SK-N-SH treated with all-trans-retinoic acid at 6 μM for 48 hours (cell line): ENCODE measurements around the gene YES1.

Experiments used
- ATAC-seq: fragments of 200-7000 bp; cut with Tn5 transposase; 3 replicates; pipeline ENCODE4 v1.9.1; 2020; ENCODE audit warnings: mild to moderate bottlenecking, moderate library complexity
- ARNTL ChIP-seq: fragments of 450-650 bp; formaldehyde crosslinking; IDR thresholded peaks from 2 replicates; pipeline ENCODE4 v1.5.0; 2020; ENCODE audit warnings: low read depth, mild to moderate bottlenecking, moderate library complexity, borderline replicate concordance
- BACH2 ChIP-seq: fragments of 250-450 bp; sonication (Bioruptor Pico); IDR thresholded peaks from 2 replicates; pipeline ENCODE4 v1.9.0; 2021; ENCODE audit warnings: mild to moderate bottlenecking, borderline replicate concordance
- CREB5 ChIP-seq: fragments of 250-450 bp; sonication (Bioruptor Pico); IDR thresholded peaks from 2 replicates; pipeline ENCODE4 v1.5.1; 2020; ENCODE audit warnings: low read depth, mild to moderate bottlenecking, moderate library complexity
- CSDC2 ChIP-seq: fragments of 250-450 bp; sonication (Bioruptor Pico); IDR thresholded peaks from 2 replicates; pipeline ENCODE4 v1.5.0; 2020; ENCODE audit warnings: mild to moderate bottlenecking, moderate library complexity
- CSRNP3 ChIP-seq: fragments of 250-450 bp; sonication (Bioruptor Pico); IDR thresholded peaks from 2 replicates; pipeline ENCODE4 v1.5.1; 2021; ENCODE audit warnings: mild to moderate bottlenecking, moderate library complexity
- ESRRG ChIP-seq: fragments of 250-450 bp; sonication (Bioruptor Pico); IDR thresholded peaks from 2 replicates; pipeline ENCODE4 v1.6.1; 2021; ENCODE audit warnings: mild to moderate bottlenecking
- GLIS3 ChIP-seq: fragments of 250-450 bp; sonication (Bioruptor Pico); IDR thresholded peaks from 2 replicates; pipeline ENCODE4 v1.5.0; 2020; ENCODE audit warnings: mild to moderate bottlenecking, moderate library complexity
- ISL1 ChIP-seq: fragments of 250-450 bp; sonication (Bioruptor Pico); IDR thresholded peaks from 2 replicates; pipeline ENCODE4 v2.1.2; 2022; ENCODE audit warnings: mild to moderate bottlenecking, moderate library complexity
- OSR1 ChIP-seq: fragments of 250-450 bp; sonication (Bioruptor Pico); IDR thresholded peaks from 2 replicates; pipeline ENCODE4 v1.8.0; 2022; ENCODE audit warnings: moderate library complexity, mild to moderate bottlenecking, inconsistent platforms
- POU6F1 ChIP-seq: fragments of 250-450 bp; sonication (Bioruptor Pico); IDR thresholded peaks from 2 replicates; pipeline ENCODE4 v1.8.0; 2021; ENCODE audit warnings: low read depth, mild to moderate bottlenecking, moderate library complexity, borderline replicate concordance
- PPARA ChIP-seq: fragments of 250-450 bp; sonication (Bioruptor Pico); IDR thresholded peaks from 2 replicates; pipeline ENCODE4 v1.5.0; 2020; ENCODE audit warnings: mild to moderate bottlenecking, borderline replicate concordance
- RARB ChIP-seq: fragments of 250-450 bp; sonication (Bioruptor Pico); IDR thresholded peaks from 2 replicates; pipeline ENCODE4 v1.8.0; 2021; ENCODE audit warnings: mild to moderate bottlenecking, moderate library complexity
- SNAI2 ChIP-seq: fragments of 250-450 bp; sonication (Bioruptor Pico); IDR thresholded peaks from 2 replicates; pipeline ENCODE4 v1.5.0; 2020; ENCODE audit warnings: mild to moderate bottlenecking, moderate library complexity
- TCF4 ChIP-seq: fragments of 250-450 bp; sonication (Bioruptor Pico); IDR thresholded peaks from 2 replicates; pipeline ENCODE4 v1.8.0; 2021; ENCODE audit warnings: mild to moderate bottlenecking, moderate library complexity, borderline replicate concordance
- TOX ChIP-seq: fragments of 250-450 bp; sonication (Bioruptor Pico); IDR thresholded peaks from 2 replicates; pipeline ENCODE4 v1.8.0; 2021; ENCODE audit warnings: mild to moderate bottlenecking, moderate library complexity, borderline replicate concordance
- ZC3H10 ChIP-seq: fragments of 250-450 bp; sonication (Bioruptor Pico); IDR thresholded peaks from 2 replicates; pipeline ENCODE4 v1.5.1; 2021; ENCODE audit warnings: mild to moderate bottlenecking, moderate library complexity
- ZFP3 ChIP-seq: fragments of 250-450 bp; sonication (Bioruptor Pico); IDR thresholded peaks from 2 replicates; pipeline ENCODE4 v1.5.0; 2020; ENCODE audit warnings: mild to moderate bottlenecking, moderate library complexity
- ZFP30 ChIP-seq: fragments of 450-650 bp; formaldehyde crosslinking; IDR thresholded peaks from 2 replicates; pipeline ENCODE4 v1.5.0; 2022; ENCODE audit warnings: mild to moderate bottlenecking, moderate library complexity
- ZNF565 ChIP-seq: fragments of 450-650 bp; formaldehyde crosslinking; conservative IDR thresholded peaks from 2 replicates; pipeline ENCODE4 v1.5.0; 2020; ENCODE audit warnings: low read depth, mild to moderate bottlenecking, moderate library complexity
- ZNF70 ChIP-seq: fragments of 450-650 bp; formaldehyde crosslinking; IDR thresholded peaks from 2 replicates; pipeline ENCODE4 v1.5.0; 2020; ENCODE audit warnings: mild to moderate bottlenecking, moderate library complexity
- ZNF8 ChIP-seq: fragments of 450-650 bp; formaldehyde crosslinking; IDR thresholded peaks from 2 replicates; pipeline ENCODE4 v1.5.0; 2020; ENCODE audit warnings: mild to moderate bottlenecking, moderate library complexity
- TF ChIP-seq, protein P1 (sequence below): fragments of 250-450 bp; sonication (Bioruptor Pico); IDR thresholded peaks from 2 replicates; pipeline ENCODE4 v1.8.0; 2020; ENCODE audit warnings: mild to moderate bottlenecking, moderate library complexity, borderline replicate concordance
- TF ChIP-seq, protein P2 (sequence below): fragments of 250-450 bp; sonication (Bioruptor Pico); IDR thresholded peaks from 2 replicates; pipeline ENCODE4 v1.5.0; 2020; ENCODE audit warnings: mild to moderate bottlenecking, moderate library complexity

Gene YES1

GRCh38 chr18:709771-710170, 102.3 kb downstream of the YES1 start:
- ATAC-seq: no peak
- TF ChIP-seq SNAI2 (CRISPR knock-in tag): no peak
- no peak for TF ChIP-seq ZC3H10
- no peak for TF ChIP-seq ISL1
- TF ChIP-seq PPARA (CRISPR knock-in tag): no peak
- no peak for TF ChIP-seq ARNTL
- TF ChIP-seq ZNF8 (CRISPR knock-in tag): no peak
- no peak for TF ChIP-seq CSRNP3 (CRISPR knock-in tag)
- TF ChIP-seq ZFP3 (CRISPR knock-in tag): no peak
- no peak for TF ChIP-seq GLIS3 (CRISPR knock-in tag)
- TF ChIP-seq, protein P1, sequence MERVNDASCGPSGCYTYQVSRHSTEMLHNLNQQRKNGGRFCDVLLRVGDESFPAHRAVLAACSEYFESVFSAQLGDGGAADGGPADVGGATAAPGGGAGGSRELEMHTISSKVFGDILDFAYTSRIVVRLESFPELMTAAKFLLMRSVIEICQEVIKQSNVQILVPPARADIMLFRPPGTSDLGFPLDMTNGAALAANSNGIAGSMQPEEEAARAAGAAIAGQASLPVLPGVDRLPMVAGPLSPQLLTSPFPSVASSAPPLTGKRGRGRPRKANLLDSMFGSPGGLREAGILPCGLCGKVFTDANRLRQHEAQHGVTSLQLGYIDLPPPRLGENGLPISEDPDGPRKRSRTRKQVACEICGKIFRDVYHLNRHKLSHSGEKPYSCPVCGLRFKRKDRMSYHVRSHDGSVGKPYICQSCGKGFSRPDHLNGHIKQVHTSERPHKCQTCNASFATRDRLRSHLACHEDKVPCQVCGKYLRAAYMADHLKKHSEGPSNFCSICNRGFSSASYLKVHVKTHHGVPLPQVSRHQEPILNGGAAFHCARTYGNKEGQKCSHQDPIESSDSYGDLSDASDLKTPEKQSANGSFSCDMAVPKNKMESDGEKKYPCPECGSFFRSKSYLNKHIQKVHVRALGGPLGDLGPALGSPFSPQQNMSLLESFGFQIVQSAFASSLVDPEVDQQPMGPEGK: no peak

DNA sequence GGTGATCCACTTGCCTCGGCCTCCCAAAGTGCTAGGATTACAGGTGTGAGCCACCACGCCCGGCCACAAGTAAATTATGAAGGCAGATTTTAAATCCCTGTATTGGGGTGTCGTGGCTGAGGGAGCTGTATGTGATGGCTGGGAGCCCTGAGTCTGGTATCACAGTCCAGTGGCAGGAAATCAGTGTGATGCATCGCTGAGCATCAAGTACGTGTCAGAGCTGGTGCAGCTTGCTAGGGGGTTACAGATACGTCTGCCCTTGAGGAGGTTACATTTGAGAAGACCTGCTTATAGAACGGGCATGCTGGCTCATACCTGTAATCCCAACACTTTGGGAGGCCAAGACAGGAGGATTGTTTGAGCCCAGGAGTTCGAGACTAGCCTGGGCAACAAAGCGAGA, 103.9 kb downstream of the YES1 start:
- no peak for ATAC-seq
- no peak for TF ChIP-seq CREB5 (CRISPR knock-in tag)
- no peak for TF ChIP-seq SNAI2 (CRISPR knock-in tag)
- no peak for TF ChIP-seq ZNF70 (CRISPR knock-in tag)
- no peak for TF ChIP-seq POU6F1
- no peak for TF ChIP-seq ESRRG (CRISPR knock-in tag)
- TF ChIP-seq TCF4 (CRISPR knock-in tag): no peak
- no peak for TF ChIP-seq GLIS3 (CRISPR knock-in tag)
- TF ChIP-seq ZFP3 (CRISPR knock-in tag): no peak
- no peak for TF ChIP-seq ZNF565
- TF ChIP-seq RARB (CRISPR knock-in tag): no peak
- TF ChIP-seq BACH2 (CRISPR knock-in tag): no peak
- TF ChIP-seq ZC3H10: no peak
- TF ChIP-seq TOX (CRISPR knock-in tag): no peak
- no peak for TF ChIP-seq ZFP30 (CRISPR knock-in tag)
- no peak for TF ChIP-seq ARNTL
- TF ChIP-seq CSRNP3 (CRISPR knock-in tag): no peak
- TF ChIP-seq, protein P2, sequence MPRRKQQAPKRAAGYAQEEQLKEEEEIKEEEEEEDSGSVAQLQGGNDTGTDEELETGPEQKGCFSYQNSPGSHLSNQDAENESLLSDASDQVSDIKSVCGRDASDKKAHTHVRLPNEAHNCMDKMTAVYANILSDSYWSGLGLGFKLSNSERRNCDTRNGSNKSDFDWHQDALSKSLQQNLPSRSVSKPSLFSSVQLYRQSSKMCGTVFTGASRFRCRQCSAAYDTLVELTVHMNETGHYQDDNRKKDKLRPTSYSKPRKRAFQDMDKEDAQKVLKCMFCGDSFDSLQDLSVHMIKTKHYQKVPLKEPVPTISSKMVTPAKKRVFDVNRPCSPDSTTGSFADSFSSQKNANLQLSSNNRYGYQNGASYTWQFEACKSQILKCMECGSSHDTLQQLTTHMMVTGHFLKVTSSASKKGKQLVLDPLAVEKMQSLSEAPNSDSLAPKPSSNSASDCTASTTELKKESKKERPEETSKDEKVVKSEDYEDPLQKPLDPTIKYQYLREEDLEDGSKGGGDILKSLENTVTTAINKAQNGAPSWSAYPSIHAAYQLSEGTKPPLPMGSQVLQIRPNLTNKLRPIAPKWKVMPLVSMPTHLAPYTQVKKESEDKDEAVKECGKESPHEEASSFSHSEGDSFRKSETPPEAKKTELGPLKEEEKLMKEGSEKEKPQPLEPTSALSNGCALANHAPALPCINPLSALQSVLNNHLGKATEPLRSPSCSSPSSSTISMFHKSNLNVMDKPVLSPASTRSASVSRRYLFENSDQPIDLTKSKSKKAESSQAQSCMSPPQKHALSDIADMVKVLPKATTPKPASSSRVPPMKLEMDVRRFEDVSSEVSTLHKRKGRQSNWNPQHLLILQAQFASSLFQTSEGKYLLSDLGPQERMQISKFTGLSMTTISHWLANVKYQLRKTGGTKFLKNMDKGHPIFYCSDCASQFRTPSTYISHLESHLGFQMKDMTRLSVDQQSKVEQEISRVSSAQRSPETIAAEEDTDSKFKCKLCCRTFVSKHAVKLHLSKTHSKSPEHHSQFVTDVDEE: no peak
- TF ChIP-seq CSDC2 (CRISPR knock-in tag): no peak
- TF ChIP-seq ISL1: no peak
- TF ChIP-seq, all 23 proteins: peak for 0

DNA sequence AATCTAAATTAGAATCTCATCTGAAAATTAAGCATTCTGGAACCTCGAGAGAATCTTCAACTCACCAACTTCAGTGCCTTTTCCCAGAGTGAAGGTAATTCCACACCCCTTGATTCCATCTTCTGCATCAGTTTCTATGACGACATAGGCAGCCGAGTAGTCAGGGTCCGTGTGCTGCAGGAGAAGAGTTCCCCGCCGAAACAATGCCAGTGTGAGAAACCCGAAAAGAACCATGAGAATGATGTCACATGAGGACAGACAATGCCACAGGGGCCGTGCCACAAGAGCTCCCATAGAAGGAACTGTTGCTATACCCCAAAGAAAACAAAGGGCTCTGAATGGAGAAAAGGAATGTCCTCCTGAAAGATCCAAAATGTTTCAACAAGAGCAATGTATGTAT, 105.6 kb downstream of the YES1 start:
- TF ChIP-seq CREB5 (CRISPR knock-in tag): no peak
- no peak for TF ChIP-seq ISL1
- TF ChIP-seq ZFP3 (CRISPR knock-in tag): no peak
- TF ChIP-seq OSR1: no peak
- no peak for TF ChIP-seq POU6F1
- no peak for TF ChIP-seq TCF4 (CRISPR knock-in tag)
- TF ChIP-seq ZC3H10: no peak
- no peak for TF ChIP-seq ZNF70 (CRISPR knock-in tag)
- no peak for TF ChIP-seq PPARA (CRISPR knock-in tag)
- ATAC-seq: no peak
